ENCODE results near the gene NUP37. TPM values are rescaled to one million over a fixed set of nuclear protein-coding genes. Genes with fewer than 3 reads are reported as not detected.

Gene NUP37
- total and polyA plus RNA-seq, 9 of the 15 experiments (the other 6 are each of a cell fraction or from before 2014, with no cell fraction given), result 72.2 to 429 (median 170) TPM

DNA sequence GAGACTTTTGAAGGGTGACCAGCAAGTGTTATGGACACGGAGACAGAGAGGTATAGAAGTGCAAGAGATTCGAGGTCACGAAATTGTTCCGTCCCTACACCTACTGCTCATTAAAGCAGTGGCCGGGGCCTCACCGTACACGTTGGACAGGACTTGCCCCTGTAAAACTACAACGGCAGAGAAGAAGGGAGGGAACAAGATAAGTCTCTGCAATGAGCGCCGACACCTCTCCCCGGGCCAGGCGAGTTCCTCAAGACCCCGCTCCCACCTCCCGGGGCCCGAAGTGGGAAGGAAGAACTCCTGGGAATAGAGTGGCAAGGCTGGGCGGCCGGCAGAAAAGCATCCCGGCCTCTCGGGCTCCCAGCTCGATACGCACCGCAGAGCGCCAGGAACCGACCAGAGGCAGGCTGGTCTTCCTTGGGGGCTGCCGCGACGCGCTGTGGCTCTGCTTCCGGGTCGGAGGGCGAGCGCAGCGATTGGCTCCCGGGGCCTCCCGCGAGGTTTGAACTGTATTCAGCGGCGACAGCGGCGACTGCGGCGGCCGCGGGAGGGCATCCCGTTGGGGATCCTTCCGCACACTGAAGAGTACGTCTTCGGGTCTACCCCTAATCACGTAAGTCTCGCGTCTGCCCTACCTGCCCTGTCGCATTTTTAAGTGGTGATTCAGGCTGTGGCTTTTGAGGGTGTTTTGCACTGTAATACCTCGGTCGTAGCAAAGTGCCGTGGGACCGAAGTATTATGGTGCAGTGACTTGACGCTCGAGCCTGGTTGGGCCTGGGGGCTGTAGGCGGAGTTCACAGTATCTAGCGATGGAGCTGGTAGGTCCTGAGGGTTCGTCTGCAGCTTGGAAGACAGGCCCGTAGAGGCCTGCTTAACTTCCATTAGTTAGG, at the start of gene NUP37, which contains the start of gene PARPBP (continued):
- TF ChIP-seq, protein P1, sequence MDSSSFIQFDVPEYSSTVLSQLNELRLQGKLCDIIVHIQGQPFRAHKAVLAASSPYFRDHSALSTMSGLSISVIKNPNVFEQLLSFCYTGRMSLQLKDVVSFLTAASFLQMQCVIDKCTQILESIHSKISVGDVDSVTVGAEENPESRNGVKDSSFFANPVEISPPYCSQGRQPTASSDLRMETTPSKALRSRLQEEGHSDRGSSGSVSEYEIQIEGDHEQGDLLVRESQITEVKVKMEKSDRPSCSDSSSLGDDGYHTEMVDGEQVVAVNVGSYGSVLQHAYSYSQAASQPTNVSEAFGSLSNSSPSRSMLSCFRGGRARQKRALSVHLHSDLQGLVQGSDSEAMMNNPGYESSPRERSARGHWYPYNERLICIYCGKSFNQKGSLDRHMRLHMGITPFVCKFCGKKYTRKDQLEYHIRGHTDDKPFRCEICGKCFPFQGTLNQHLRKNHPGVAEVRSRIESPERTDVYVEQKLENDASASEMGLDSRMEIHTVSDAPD (CRISPR knock-in tag; IDR thresholded peaks at IDR 0.05), result no peak
- TF ChIP-seq NELFE (IDR thresholded peaks at IDR 0.05; ENCODE audit: insufficient read depth, insufficient read length) (no peak), ZNF778 (CRISPR knock-in tag; IDR thresholded peaks at IDR 0.05) (no peak), HMGN3 (IDR thresholded peaks at IDR 0.05; ENCODE audit: borderline replicate concordance, extremely low read depth, insufficient read length, low read depth, low read length) (peak; percentile 94), ZNF785 (CRISPR knock-in tag; IDR thresholded peaks at IDR 0.05) (no peak), SRSF9 (IDR thresholded peaks at IDR 0.05; ENCODE audit: borderline replicate concordance, low read depth, low read length) (no peak), EHMT2 (IDR thresholded peaks at IDR 0.05) (no peak), U2AF1 (optimal IDR thresholded peaks at IDR 0.05; ENCODE audit: low read depth, low read length) (no peak), FOXA3 (CRISPR knock-in tag; conservative IDR thresholded peaks at IDR 0.05 in 1 of 2, IDR thresholded peaks at IDR 0.05 in 1 of 2) (peak in 1 of 2 experiments; percentile 72; a peak in 1 of 4 replicates), MNT (conservative IDR thresholded peaks at IDR 0.05) (peak; percentile 74 to 90), CCNT2 (IDR thresholded peaks at IDR 0.05; ENCODE audit: borderline replicate concordance, extremely low read depth, insufficient read length, low read depth, low read length) (peak; percentile 58), TEAD4 (IDR thresholded peaks at IDR 0.05; ENCODE audit: low read length) (no peak), TEAD4 (CRISPR knock-in tag; IDR thresholded peaks at IDR 0.05; ENCODE audit: borderline replicate concordance) (no peak), HINFP (tag; conservative IDR thresholded peaks at IDR 0.05; ENCODE audit: low read depth) (no peak), ZNF764 (CRISPR knock-in tag; IDR thresholded peaks at IDR 0.05; ENCODE audit: low read depth) (no peak)
